ENCODE results near the gene VEZT. TPM values are rescaled to one million over a fixed set of nuclear protein-coding genes. Genes with fewer than 3 reads are reported as not detected.

The VEZT gene
- total and polyA plus RNA-seq, 9 of the 15 experiments (the other 6 are each of a cell fraction or from before 2014, with no cell fraction given): 16.1 to 61.5 (median 32.6) TPM

DNA sequence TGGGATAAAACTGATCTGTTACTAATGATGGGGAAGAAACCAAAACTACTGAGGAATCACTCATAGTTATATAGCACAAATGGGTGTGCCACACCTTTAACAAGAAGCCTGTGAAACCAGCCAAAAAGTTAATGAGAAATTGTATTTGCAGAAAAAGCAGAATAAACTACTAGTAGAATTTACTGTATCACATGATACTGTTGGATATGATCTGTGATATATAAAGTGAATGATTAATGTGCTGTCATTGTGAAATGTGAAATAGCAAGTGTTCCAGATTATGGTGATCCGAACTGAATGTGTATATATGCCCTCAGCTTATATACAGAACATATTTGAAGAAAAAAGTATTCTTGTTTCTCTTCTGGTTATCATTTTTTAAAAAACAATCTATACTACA is 30.5 kb downstream of the VEZT start:
- no peak overlapping the region for H3K9ac ChIP-seq (ENCODE audit: insufficient read depth in 1 of 2, low read depth in 2 of 2, low read length in 2 of 2)
- no peak for DNase-seq (ENCODE audit: extremely low read depth in 1 of 4, low spot score in 3 of 4)
- CTCF ChIA-PET (ENCODE audit: low intra/inter-chr PET ratio): no interaction called here
- TF ChIP-seq ZNF583 (CRISPR knock-in tag; IDR thresholded peaks at IDR 0.05): no peak
- no peak for TF ChIP-seq NR4A1 (CRISPR knock-in tag; IDR thresholded peaks at IDR 0.05)
- TF ChIP-seq NR4A1 (tag; IDR thresholded peaks at IDR 0.05): no peak
- TF ChIP-seq PTRF (tag; IDR thresholded peaks at IDR 0.05): no peak
- TF ChIP-seq, protein P1, sequence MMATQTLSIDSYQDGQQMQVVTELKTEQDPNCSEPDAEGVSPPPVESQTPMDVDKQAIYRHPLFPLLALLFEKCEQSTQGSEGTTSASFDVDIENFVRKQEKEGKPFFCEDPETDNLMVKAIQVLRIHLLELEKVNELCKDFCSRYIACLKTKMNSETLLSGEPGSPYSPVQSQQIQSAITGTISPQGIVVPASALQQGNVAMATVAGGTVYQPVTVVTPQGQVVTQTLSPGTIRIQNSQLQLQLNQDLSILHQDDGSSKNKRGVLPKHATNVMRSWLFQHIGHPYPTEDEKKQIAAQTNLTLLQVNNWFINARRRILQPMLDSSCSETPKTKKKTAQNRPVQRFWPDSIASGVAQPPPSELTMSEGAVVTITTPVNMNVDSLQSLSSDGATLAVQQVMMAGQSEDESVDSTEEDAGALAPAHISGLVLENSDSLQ (IDR thresholded peaks at IDR 0.05): 0 out of 2 replicates have a peak, but pooled peaks have one; percentile 13
- no peak for TF ChIP-seq ZNF232 (CRISPR knock-in tag; IDR thresholded peaks at IDR 0.05)
- TF ChIP-seq, protein P2, sequence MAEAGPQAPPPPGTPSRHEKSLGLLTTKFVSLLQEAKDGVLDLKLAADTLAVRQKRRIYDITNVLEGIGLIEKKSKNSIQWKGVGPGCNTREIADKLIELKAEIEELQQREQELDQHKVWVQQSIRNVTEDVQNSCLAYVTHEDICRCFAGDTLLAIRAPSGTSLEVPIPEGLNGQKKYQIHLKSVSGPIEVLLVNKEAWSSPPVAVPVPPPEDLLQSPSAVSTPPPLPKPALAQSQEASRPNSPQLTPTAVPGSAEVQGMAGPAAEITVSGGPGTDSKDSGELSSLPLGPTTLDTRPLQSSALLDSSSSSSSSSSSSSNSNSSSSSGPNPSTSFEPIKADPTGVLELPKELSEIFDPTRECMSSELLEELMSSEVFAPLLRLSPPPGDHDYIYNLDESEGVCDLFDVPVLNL (CRISPR knock-in tag; IDR thresholded peaks at IDR 0.05; ENCODE audit: low read depth): no peak
- TF ChIP-seq, protein P3, sequence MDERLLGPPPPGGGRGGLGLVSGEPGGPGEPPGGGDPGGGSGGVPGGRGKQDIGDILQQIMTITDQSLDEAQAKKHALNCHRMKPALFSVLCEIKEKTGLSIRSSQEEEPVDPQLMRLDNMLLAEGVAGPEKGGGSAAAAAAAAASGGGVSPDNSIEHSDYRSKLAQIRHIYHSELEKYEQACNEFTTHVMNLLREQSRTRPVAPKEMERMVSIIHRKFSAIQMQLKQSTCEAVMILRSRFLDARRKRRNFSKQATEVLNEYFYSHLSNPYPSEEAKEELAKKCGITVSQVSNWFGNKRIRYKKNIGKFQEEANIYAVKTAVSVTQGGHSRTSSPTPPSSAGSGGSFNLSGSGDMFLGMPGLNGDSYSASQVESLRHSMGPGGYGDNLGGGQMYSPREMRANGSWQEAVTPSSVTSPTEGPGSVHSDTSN (CRISPR knock-in tag; IDR thresholded peaks at IDR 0.05; ENCODE audit: low read depth): no peak
- TF ChIP-seq, protein P3 (tag; conservative IDR thresholded peaks at IDR 0.05; ENCODE audit: low read depth): peak; percentile 57
- TF ChIP-seq MAFG (tag; conservative IDR thresholded peaks at IDR 0.05): no peak
- TF ChIP-seq CXXC5 (CRISPR knock-in tag; IDR thresholded peaks at IDR 0.05): no peak
- no peak for TF ChIP-seq POLR2H (tag; IDR thresholded peaks at IDR 0.05; ENCODE audit: low read depth)
- no peak for TF ChIP-seq LARP7 (IDR thresholded peaks at IDR 0.05)
- no peak for TF ChIP-seq PTTG1 (tag; IDR thresholded peaks at IDR 0.05; ENCODE audit: low read depth)
- TF ChIP-seq MEIS2 (IDR thresholded peaks at IDR 0.05; ENCODE audit: partially characterized antibody): peak; percentile 68
- no peak for TF ChIP-seq CREBBP (IDR thresholded peaks at IDR 0.05; ENCODE audit: low read depth, low read length)
- no peak for TF ChIP-seq XRCC4 (IDR thresholded peaks at IDR 0.05; ENCODE audit: extremely low read depth, insufficient read depth, insufficient read length)
- TF ChIP-seq THRAP3 (IDR thresholded peaks at IDR 0.05; ENCODE audit: borderline replicate concordance): no peak
- TF ChIP-seq, protein P4, sequence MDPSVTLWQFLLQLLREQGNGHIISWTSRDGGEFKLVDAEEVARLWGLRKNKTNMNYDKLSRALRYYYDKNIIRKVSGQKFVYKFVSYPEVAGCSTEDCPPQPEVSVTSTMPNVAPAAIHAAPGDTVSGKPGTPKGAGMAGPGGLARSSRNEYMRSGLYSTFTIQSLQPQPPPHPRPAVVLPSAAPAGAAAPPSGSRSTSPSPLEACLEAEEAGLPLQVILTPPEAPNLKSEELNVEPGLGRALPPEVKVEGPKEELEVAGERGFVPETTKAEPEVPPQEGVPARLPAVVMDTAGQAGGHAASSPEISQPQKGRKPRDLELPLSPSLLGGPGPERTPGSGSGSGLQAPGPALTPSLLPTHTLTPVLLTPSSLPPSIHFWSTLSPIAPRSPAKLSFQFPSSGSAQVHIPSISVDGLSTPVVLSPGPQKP (CRISPR knock-in tag; IDR thresholded peaks at IDR 0.05): no peak
- no peak overlapping the region for H3K27ac ChIP-seq (ENCODE audit: extremely low read depth, low read depth, low read length)
- H3K4me2 ChIP-seq (ENCODE audit: insufficient read depth, low read length): no peak overlapping the region
- H3K4me1 ChIP-seq (replicated peaks in 1 of 2; ENCODE audit: control insufficient read depth in 2 of 2, insufficient read depth in 2 of 2, low read length in 2 of 2): peaks cover 3 to 5% of the 10 kb centered on the region in 2 experiments; a peak in 2 of 5 replicates
- ATAC-seq: no peak
- FAIRE-seq: no peak
- H4K20me1 ChIP-seq (replicated peaks; ENCODE audit: control insufficient read depth, insufficient read depth, low read length): no peaks in the 10 kb centered on the region
- peaks cover 32% of the 10 kb centered on the region for H3K79me2 ChIP-seq (ENCODE audit: control insufficient read depth, insufficient read depth, low read length)
- H3K27me3 ChIP-seq (ENCODE audit: control insufficient read depth in 2 of 2, insufficient read depth in 2 of 2, low read length in 2 of 2): no peaks in the 10 kb centered on the region
- BruUV-seq (replicated peaks): no TSS peak
- POLR2A ChIA-PET: interaction anchor here (0.9 to 1.7 kb wide), 2 partner anchors 18 to 227 kb away, joined by 3 to 4 read pairs; no protein-coding TSS in a partner anchor
- intact Hi-C loops (cut with micrococcal nuclease) (no loop called here), in situ Hi-C loops (cut with MboI) (no loop called here)
- peaks cover 18% of the 10 kb centered on the region for H3K36me3 ChIP-seq (ENCODE audit: control insufficient read depth, insufficient read depth, low read length)
- H2AFZ ChIP-seq (ENCODE audit: low read depth, low read length): no peak overlapping the region
- WGBS (ENCODE audit: insufficient coverage, low coverage, missing lambda C conversion rate): 89% methylated on average over 1 of the region's 1 CpG
- H3K9me1 ChIP-seq (ENCODE audit: control insufficient read depth, insufficient read depth, low read length): no peaks in the 10 kb centered on the region
- H3K4me3 ChIP-seq: no peak overlapping the region
- no peaks in the 10 kb centered on the region for H3K9me3 ChIP-seq (replicated peaks; ENCODE audit: control insufficient read depth, insufficient read depth, low read depth, low read length)

Data from K562 (cell line).